ENCODE data around the gene BCKDHB. TPM values are rescaled to one million over a fixed set of nuclear protein-coding genes. Genes with fewer than 3 reads are reported as not detected.

The BCKDHB gene
- polyA plus RNA-seq, 1 donor (not counting 4 experiments of a cell fraction or from before 2014, with no cell fraction given) = 20.9 TPM

GRCh38 chr6:80126657-80127345 is 20.3 kb downstream of the BCKDHB start:
- peaks cover 15% of the 10 kb centered on the region for H3K4me1 ChIP-seq (ENCODE audit: control insufficient read depth, extremely low read depth, insufficient read depth, low read length)
- no peak for TF ChIP-seq CTCF (optimal IDR thresholded peaks at IDR 0.05 in 1 of 3, IDR thresholded peaks at IDR 0.05 in 1 of 3, conservative IDR thresholded peaks at IDR 0.05 in 1 of 3; ENCODE audit: extremely low read depth in 1 of 3, insufficient read depth in 2 of 3, low read length in 3 of 3)
- TF ChIP-seq EZH2 (IDR thresholded peaks at IDR 0.05; ENCODE audit: low read length) = no peak
- H3K79me2 ChIP-seq (ENCODE audit: control insufficient read depth, insufficient read depth, low read length) = no peaks in the 10 kb centered on the region
- no peak overlapping the region for H3K4me3 ChIP-seq (ENCODE audit: control insufficient read depth in 2 of 3, extremely low read depth in 1 of 3, insufficient read depth in 2 of 3, low read depth in 1 of 3, low read length in 3 of 3)
- no peak overlapping the region for H3K27ac ChIP-seq (ENCODE audit: control insufficient read depth, insufficient read depth, low read length)
- H2AFZ ChIP-seq (ENCODE audit: control insufficient read depth, low read length) = no peak overlapping the region
- no peaks in the 10 kb centered on the region for H4K20me1 ChIP-seq (ENCODE audit: control insufficient read depth, extremely low read depth, insufficient read depth, low read length)
- FAIRE-seq (no peak), DNase-seq (ENCODE audit: low read depth, low spot score) (no peak)
- H3K9me1 ChIP-seq (ENCODE audit: control insufficient read depth, extremely low read depth, insufficient read depth, low read length) = no peaks in the 10 kb centered on the region
- no peak overlapping the region for H3K4me2 ChIP-seq (ENCODE audit: control insufficient read depth, extremely low read depth, insufficient read depth, low read depth, low read length)
- H3K9ac ChIP-seq (ENCODE audit: control insufficient read depth, extremely low read depth, insufficient read depth, low read length) = no peak overlapping the region
- dilution Hi-C loops (cut with MboI; ENCODE audit: extremely low pct_ligation_motif_present, low sequenced_read_pairs) = no loop called here
- H3K36me3 ChIP-seq (ENCODE audit: control insufficient read depth in 2 of 2, extremely low read depth in 1 of 2, insufficient read depth in 2 of 2, low read length in 2 of 2) = no peaks in the 10 kb centered on the region
- no peaks in the 10 kb centered on the region for H3K27me3 ChIP-seq (ENCODE audit: control insufficient read depth, extremely low read depth, insufficient read depth, low read length)
- no peaks in the 10 kb centered on the region for H3K9me3 ChIP-seq (ENCODE audit: control insufficient read depth, low read depth, low read length)

- H3K9me3 ChIP-seq (ENCODE audit: control insufficient read depth, low read depth, low read length) = no peaks in the 10 kb centered on the region
- DNase-seq (ENCODE audit: low read depth, low spot score) = no peak
- H3K27ac ChIP-seq (ENCODE audit: control insufficient read depth, insufficient read depth, low read length) = no peak overlapping the region
- no peak overlapping the region for H2AFZ ChIP-seq (ENCODE audit: control insufficient read depth, low read length)
- no peaks in the 10 kb centered on the region for H3K9me1 ChIP-seq (ENCODE audit: control insufficient read depth, extremely low read depth, insufficient read depth, low read length)
- H4K20me1 ChIP-seq (ENCODE audit: control insufficient read depth, extremely low read depth, insufficient read depth, low read length) = no peaks in the 10 kb centered on the region
- FAIRE-seq = no peak
- no peak overlapping the region for H3K4me3 ChIP-seq (ENCODE audit: control insufficient read depth in 2 of 3, extremely low read depth in 1 of 3, insufficient read depth in 2 of 3, low read depth in 1 of 3, low read length in 3 of 3)
- no peak overlapping the region for H3K4me2 ChIP-seq (ENCODE audit: control insufficient read depth, extremely low read depth, insufficient read depth, low read depth, low read length)
- H3K4me1 ChIP-seq (ENCODE audit: control insufficient read depth, extremely low read depth, insufficient read depth, low read length) = peaks cover 13% of the 10 kb centered on the region
- no peak for TF ChIP-seq EZH2 (IDR thresholded peaks at IDR 0.05; ENCODE audit: low read length)
- no peak for TF ChIP-seq CTCF (optimal IDR thresholded peaks at IDR 0.05 in 1 of 3, IDR thresholded peaks at IDR 0.05 in 1 of 3, conservative IDR thresholded peaks at IDR 0.05 in 1 of 3; ENCODE audit: extremely low read depth in 1 of 3, insufficient read depth in 2 of 3, low read length in 3 of 3)
- dilution Hi-C loops (cut with MboI; ENCODE audit: extremely low pct_ligation_motif_present, low sequenced_read_pairs) = no loop called here
- H3K27me3 ChIP-seq (ENCODE audit: control insufficient read depth, extremely low read depth, insufficient read depth, low read length) = no peaks in the 10 kb centered on the region
- H3K79me2 ChIP-seq (ENCODE audit: control insufficient read depth, insufficient read depth, low read length) = no peaks in the 10 kb centered on the region
- no peaks in the 10 kb centered on the region for H3K36me3 ChIP-seq (ENCODE audit: control insufficient read depth in 2 of 2, extremely low read depth in 1 of 2, insufficient read depth in 2 of 2, low read length in 2 of 2)
- no peak overlapping the region for H3K9ac ChIP-seq (ENCODE audit: control insufficient read depth, extremely low read depth, insufficient read depth, low read length)
Observed at GRCh38 chr6:80129485-80129884, 23.0 kb downstream of the BCKDHB start.
